IMR-90 (cell line): ENCODE measurements around the gene CRAMP1. TPM values are rescaled to one million over a fixed set of nuclear protein-coding genes. Genes with fewer than 3 reads are reported as not detected.

Experiments used
- ATAC-seq: fragments of 200-7000 bp; cut with Tn5 transposase; 2 replicates; pipeline ENCODE4 v1.9.1; 2020; ENCODE audit warnings: low read depth, mild to moderate bottlenecking, moderate library complexity
- BruUV-seq: library from RNA; stranded (reverse); fragments of 400-500 nt; replicated peaks from 2 replicates; lab custom pipeline; 2021; lab: Mats Ljungman, UMichigan
- CTCF ChIA-PET: fragments of 300-600 bp; formaldehyde crosslinking; extraction: SDS; loops from one replicate; lab custom pipeline; 2021; ENCODE audit warnings: antibody characterized with exemption; lab: Yijun Ruan, JAX
- POLR2A ChIA-PET: fragments of 300-600 bp; sonication (Branson Sonifier 250); formaldehyde crosslinking; loops from one replicate; lab custom pipeline; 2022; ENCODE audit warnings: antibody characterized with exemption; ENCODE audit not compliant: unreplicated experiment; lab: Charles Lee
- DNase-seq: peaks from one replicate; pipeline ENCODE4 v3.0.0; 2013
- H2AFZ ChIP-seq: replicated peaks from 2 replicates; pipeline ENCODE3; 2013; ENCODE audit warnings: low read length, mild to moderate bottlenecking; ENCODE audit not compliant: poor library complexity
- H2AK5ac ChIP-seq: 2 replicates; pipeline ENCODE4 v1.6.1; 2013; ENCODE audit warnings: low read depth, low read length, inconsistent platforms
- H2AK9ac ChIP-seq: replicated peaks from 2 replicates; pipeline ENCODE3; 2013; ENCODE audit warnings: mild to moderate bottlenecking, low read depth, low read length, moderate library complexity; ENCODE audit not compliant: poor library complexity
- H2BK120ac ChIP-seq: 2 replicates; pipeline ENCODE4 v1.6.1; 2013; ENCODE audit warnings: low read depth, low read length, inconsistent platforms
- H2BK15ac ChIP-seq: 3 replicates; pipeline ENCODE4 v1.6.1; 2013; ENCODE audit warnings: low read depth, low read length, inconsistent platforms
- H2BK20ac ChIP-seq: 2 replicates; pipeline ENCODE4 v1.6.1; 2013; ENCODE audit warnings: low read depth, mild to moderate bottlenecking, inconsistent platforms, low read length, moderate library complexity
- H2BK5ac ChIP-seq: 2 replicates; pipeline ENCODE4 v1.6.1; 2013; ENCODE audit warnings: mild to moderate bottlenecking, low read depth, low read length, inconsistent platforms; ENCODE audit not compliant: poor library complexity, severe bottlenecking
- H3K14ac ChIP-seq: replicated peaks from 2 replicates; pipeline ENCODE4 v1.6.1; 2013; ENCODE audit warnings: low read depth, low read length, inconsistent platforms
- H3K18ac ChIP-seq: 2 replicates; pipeline ENCODE4 v1.6.1; 2013; ENCODE audit warnings: low read depth, low read length, control low read depth
- H3K23ac ChIP-seq: 2 replicates; pipeline ENCODE4 v1.6.1; 2013; ENCODE audit warnings: low read depth, low read length, inconsistent platforms
- H3K27ac ChIP-seq: 2 replicates; pipeline ENCODE4 v1.5.1; 2013; ENCODE audit warnings: mild to moderate bottlenecking, control low read depth, low read length; ENCODE audit not compliant: insufficient read depth
- H3K27me3 ChIP-seq: 2 replicates; pipeline ENCODE4 v1.6.1; 2013; ENCODE audit warnings: low read length; ENCODE audit not compliant: control insufficient read depth, insufficient read depth
- H3K36me3 ChIP-seq: 2 replicates; pipeline ENCODE4 v1.6.1; 2013; ENCODE audit warnings: low read length, mixed read lengths; ENCODE audit not compliant: control insufficient read depth, insufficient read depth
- H3K4ac ChIP-seq: 2 replicates; pipeline ENCODE4 v1.6.1; 2013; ENCODE audit warnings: low read depth, low read length, inconsistent platforms
- H3K4me1 ChIP-seq: 2 replicates; pipeline ENCODE4 v1.6.1; 2013; ENCODE audit warnings: low read length, mixed read lengths; ENCODE audit not compliant: control insufficient read depth, insufficient read depth
- H3K4me2 ChIP-seq: 2 replicates; pipeline ENCODE4 v1.6.1; 2013; ENCODE audit warnings: low read depth, mild to moderate bottlenecking, control low read depth, low read length, moderate library complexity
- H3K4me3 ChIP-seq: 2 replicates; pipeline ENCODE4 v1.5.1; 2013; ENCODE audit warnings: low read depth, mild to moderate bottlenecking, control low read depth, low read length, moderate library complexity; ENCODE audit not compliant: insufficient read depth
- H3K56ac ChIP-seq: 2 replicates; pipeline ENCODE4 v1.6.1; 2013; ENCODE audit warnings: low read length, inconsistent platforms; ENCODE audit not compliant: insufficient read depth; ENCODE audit errors: extremely low read depth
- H3K79me1 ChIP-seq, 2 experiments: 2 replicates each; pipeline ENCODE4 v1.6.1; 2013; ENCODE audit warnings: low read length in 2 of 2, inconsistent platforms in 1 of 2, low read depth in 1 of 2
- H3K9ac ChIP-seq: 2 replicates; pipeline ENCODE4 v1.6.1; 2013; ENCODE audit warnings: low read depth, low read length, control low read depth
- H3K9me1 ChIP-seq: 2 replicates; pipeline ENCODE4 v1.6.1; 2013; ENCODE audit warnings: low read length, inconsistent platforms; ENCODE audit not compliant: insufficient read depth
- H3K9me3 ChIP-seq: 2 replicates; pipeline ENCODE4 v1.6.1; 2013; ENCODE audit warnings: low read length; ENCODE audit not compliant: control insufficient read depth, insufficient read depth
- H4K20me1 ChIP-seq: 2 replicates; pipeline ENCODE4 v1.6.1; 2013; ENCODE audit warnings: low read length, inconsistent platforms; ENCODE audit not compliant: insufficient read depth
- H4K5ac ChIP-seq: 2 replicates; pipeline ENCODE4 v1.6.1; 2013; ENCODE audit warnings: mild to moderate bottlenecking, low read depth, low read length, control low read depth
- H4K8ac ChIP-seq, 2 experiments: 2 replicates each; pipeline ENCODE4 v1.6.1; 2013; ENCODE audit warnings: low read depth in 2 of 2, low read length in 2 of 2, control low read depth in 1 of 2, inconsistent platforms in 1 of 2
- H4K91ac ChIP-seq: 2 replicates; pipeline ENCODE4 v1.6.1; 2013; ENCODE audit warnings: low read depth, low read length, inconsistent platforms; ENCODE audit not compliant: insufficient read depth
- BHLHE40 ChIP-seq: fragments of 150-350 bp; IDR thresholded peaks from 2 replicates; pipeline ENCODE4 v1.6.1; 2016; ENCODE audit warnings: mild to moderate bottlenecking, low read depth, low read length
- CEBPB ChIP-seq: IDR thresholded peaks from 2 replicates; pipeline ENCODE4 v1.6.1; 2012; ENCODE audit warnings: low read depth, low read length, improper control_type of control experiment
- CHD1 ChIP-seq: IDR thresholded peaks from 2 replicates; pipeline ENCODE4 v1.6.1; 2012; ENCODE audit warnings: low read depth, low read length, improper control_type of control experiment
- FOS ChIP-seq: fragments of 150-350 bp; IDR thresholded peaks from 2 replicates; pipeline ENCODE4 v1.6.1; 2016; ENCODE audit warnings: low read depth, low read length
- MAFK ChIP-seq: IDR thresholded peaks from 2 replicates; pipeline ENCODE4 v1.6.1; 2012; ENCODE audit warnings: low read depth, low read length, improper control_type of control experiment
- MAZ ChIP-seq: IDR thresholded peaks from 2 replicates; pipeline ENCODE4 v1.6.1; 2012; ENCODE audit warnings: low read depth, mild to moderate bottlenecking, low read length, improper control_type of control experiment, moderate library complexity, borderline replicate concordance
- MXI1 ChIP-seq: IDR thresholded peaks from 2 replicates; pipeline ENCODE4 v1.6.1; 2012; ENCODE audit warnings: low read depth, mild to moderate bottlenecking, low read length, moderate library complexity, borderline replicate concordance
- NFE2L2 ChIP-seq: fragments of 150-350 bp; IDR thresholded peaks from 2 replicates; pipeline ENCODE4 v1.6.1; 2016; ENCODE audit warnings: low read depth, mild to moderate bottlenecking, low read length
- POLR2A ChIP-seq: IDR thresholded peaks from 2 replicates; pipeline ENCODE4 v1.6.1; 2012; ENCODE audit warnings: mild to moderate bottlenecking, low read depth, low read length
- RAD21 ChIP-seq: IDR thresholded peaks from 2 replicates; pipeline ENCODE4 v1.6.1; 2012; ENCODE audit warnings: low read length, improper control_type of control experiment
- RCOR1 ChIP-seq: IDR thresholded peaks from 2 replicates; pipeline ENCODE4 v1.6.1; 2012; ENCODE audit warnings: mild to moderate bottlenecking, low read length, improper control_type of control experiment; ENCODE audit not compliant: insufficient replicate concordance
- RFX5 ChIP-seq: IDR thresholded peaks from 2 replicates; pipeline ENCODE4 v1.8.0; 2012; ENCODE audit warnings: low read depth, mild to moderate bottlenecking, low read length, moderate library complexity
- SMC3 ChIP-seq: fragments of 150-350 bp; IDR thresholded peaks from 2 replicates; pipeline ENCODE4 v1.6.1; 2016; ENCODE audit warnings: low read depth, mild to moderate bottlenecking, antibody characterized with exemption, low read length, moderate library complexity
- USF2 ChIP-seq: fragments of 150-350 bp; IDR thresholded peaks from 2 replicates; pipeline ENCODE4 v1.6.1; 2017; ENCODE audit warnings: mild to moderate bottlenecking, antibody characterized with exemption, low read length, low read depth
- WGBS, 2 experiments: methylation state at CpG; one replicate each; pipeline versions ENCODE4 v1.1.5 to v1.1.7; 2013; ENCODE audit warnings: missing lambda C conversion rate in 2 of 2; ENCODE audit not compliant: insufficient read length in 1 of 2; ENCODE audit errors: extremely low coverage in 2 of 2; 5-methylcytosine and 5-hydroxymethylcytosine counted together
- dilution Hi-C: fragments of 300-500 bp; cut with HindIII; formaldehyde crosslinking; loops from one replicate; pipeline ENCODE4 v1.14.3; 2018; ENCODE audit warnings: low sequenced_read_pairs; ENCODE audit not compliant: unreplicated experiment
- in situ Hi-C: fragments of 300-500 bp; cut with MboI; formaldehyde crosslinking; loops from 3 replicates; pipeline ENCODE4 v1.14.3; 2019; ENCODE audit warnings: low sequenced_read_pairs, inconsistent platforms, mixed read lengths
- intact Hi-C: fragments of 100-400 bp; cut with micrococcal nuclease; formaldehyde crosslinking; loops from 2 replicates; pipeline ENCODE4 v1.10.0; 2022
- polyA plus RNA-seq, 3 experiments: library from polyadenylated mRNA; depleted of rRNA; stranded (reverse); fragments of >200 nt; gene quantifications; 2 replicates each; pipeline ENCODE4 v1.2.3, GENCODE V29; 2012; ENCODE audit warnings: low replicate concordance in 1 of 3
- total RNA-seq: library from RNA; depleted of rRNA; stranded (reverse); fragments of >200 nt; gene quantifications from 2 replicates; pipeline ENCODE4 v1.2.3, GENCODE V29; 2012
- TF ChIP-seq, protein P1 (sequence below): fragments of 150-350 bp; IDR thresholded peaks from 2 replicates; pipeline ENCODE4 v1.6.1; 2016; ENCODE audit warnings: low read depth, mild to moderate bottlenecking, low read length, moderate library complexity, borderline replicate concordance
- TF ChIP-seq, protein P2 (sequence below): conservative IDR thresholded peaks from 2 replicates; pipeline ENCODE4 v1.5.1; 2012; ENCODE audit warnings: mild to moderate bottlenecking, low read depth, low read length, improper control_type of control experiment

CRAMP1 gene
- total and polyA plus RNA-seq, 2 of the 4 experiments (the other 2 are of a cell fraction) = 3.2 to 12.0 TPM

GRCh38 chr16:1620391-1620790 lies 8.2 kb downstream of the CRAMP1 start:
- no TSS peak for BruUV-seq
- H3K4me2 ChIP-seq = no peak overlapping the region
- TF ChIP-seq MAZ (no peak), RAD21 (no peak), MXI1 (no peak), POLR2A (no peak), SMC3 (no peak), FOS (no peak), CHD1 (no peak), CEBPB (no peak), USF2 (no peak), BHLHE40 (no peak), RCOR1 (no peak), RFX5 (no peak), NFE2L2 (no peak), MAFK (no peak)
- TF ChIP-seq, protein P1, sequence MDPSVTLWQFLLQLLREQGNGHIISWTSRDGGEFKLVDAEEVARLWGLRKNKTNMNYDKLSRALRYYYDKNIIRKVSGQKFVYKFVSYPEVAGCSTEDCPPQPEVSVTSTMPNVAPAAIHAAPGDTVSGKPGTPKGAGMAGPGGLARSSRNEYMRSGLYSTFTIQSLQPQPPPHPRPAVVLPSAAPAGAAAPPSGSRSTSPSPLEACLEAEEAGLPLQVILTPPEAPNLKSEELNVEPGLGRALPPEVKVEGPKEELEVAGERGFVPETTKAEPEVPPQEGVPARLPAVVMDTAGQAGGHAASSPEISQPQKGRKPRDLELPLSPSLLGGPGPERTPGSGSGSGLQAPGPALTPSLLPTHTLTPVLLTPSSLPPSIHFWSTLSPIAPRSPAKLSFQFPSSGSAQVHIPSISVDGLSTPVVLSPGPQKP = no peak
- TF ChIP-seq, protein P2, sequence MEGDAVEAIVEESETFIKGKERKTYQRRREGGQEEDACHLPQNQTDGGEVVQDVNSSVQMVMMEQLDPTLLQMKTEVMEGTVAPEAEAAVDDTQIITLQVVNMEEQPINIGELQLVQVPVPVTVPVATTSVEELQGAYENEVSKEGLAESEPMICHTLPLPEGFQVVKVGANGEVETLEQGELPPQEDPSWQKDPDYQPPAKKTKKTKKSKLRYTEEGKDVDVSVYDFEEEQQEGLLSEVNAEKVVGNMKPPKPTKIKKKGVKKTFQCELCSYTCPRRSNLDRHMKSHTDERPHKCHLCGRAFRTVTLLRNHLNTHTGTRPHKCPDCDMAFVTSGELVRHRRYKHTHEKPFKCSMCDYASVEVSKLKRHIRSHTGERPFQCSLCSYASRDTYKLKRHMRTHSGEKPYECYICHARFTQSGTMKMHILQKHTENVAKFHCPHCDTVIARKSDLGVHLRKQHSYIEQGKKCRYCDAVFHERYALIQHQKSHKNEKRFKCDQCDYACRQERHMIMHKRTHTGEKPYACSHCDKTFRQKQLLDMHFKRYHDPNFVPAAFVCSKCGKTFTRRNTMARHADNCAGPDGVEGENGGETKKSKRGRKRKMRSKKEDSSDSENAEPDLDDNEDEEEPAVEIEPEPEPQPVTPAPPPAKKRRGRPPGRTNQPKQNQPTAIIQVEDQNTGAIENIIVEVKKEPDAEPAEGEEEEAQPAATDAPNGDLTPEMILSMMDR = no peak
- no peak overlapping the region for H3K18ac ChIP-seq
- H3K56ac ChIP-seq = no peak overlapping the region
- H3K4me3 ChIP-seq = no peak overlapping the region
- H2BK5ac ChIP-seq = no peak overlapping the region
- H3K27me3 ChIP-seq = no peaks in the 10 kb centered on the region
- dilution Hi-C loops = no loop called here
- no peak overlapping the region for H2AK5ac ChIP-seq
- intact Hi-C loops = no loop called here
- ChIA-PET CTCF (no interaction called here), POLR2A (no interaction called here)
- DNase-seq = no peak
- H2AK9ac ChIP-seq = no peak overlapping the region
- H3K9ac ChIP-seq = no peak overlapping the region
- H4K5ac ChIP-seq = no peak overlapping the region
- no peak overlapping the region for H4K8ac ChIP-seq
- H3K14ac ChIP-seq = no peak overlapping the region
- no peak overlapping the region for H2BK20ac ChIP-seq
- peaks cover 3% of the 10 kb centered on the region for H3K9me1 ChIP-seq
- WGBS, 2 experiments = no CpG with 5 or more reads among the region's 9 CpGs
- no peak overlapping the region for H2AFZ ChIP-seq
- H3K9me3 ChIP-seq = no peaks in the 10 kb centered on the region
- H4K91ac ChIP-seq = no peak overlapping the region
- peaks cover 4% of the 10 kb centered on the region for H3K4me1 ChIP-seq
- H3K79me1 ChIP-seq = peaks cover 37 to 81% of the 10 kb centered on the region in 2 experiments
- no peak for ATAC-seq
- no peak overlapping the region for H2BK120ac ChIP-seq
- no peak overlapping the region for H3K23ac ChIP-seq
- in situ Hi-C loops = no loop called here
- H3K36me3 ChIP-seq = peaks cover 39% of the 10 kb centered on the region
- no peak overlapping the region for H2BK15ac ChIP-seq
- H4K20me1 ChIP-seq = peaks cover 57% of the 10 kb centered on the region
- H3K27ac ChIP-seq = no peak overlapping the region
- no peak overlapping the region for H3K4ac ChIP-seq
